NCI-H146 treated with DMSO at 0.1 percent for 48 hours (cell line): ENCODE data around the gene HOMER2.
A peak's percentile ranks its signal among the peaks of the same experiment; 100 is the strongest.
"Not testable (repeated sequence)": the region's sequence is repeated elsewhere in the genome, so short reads cannot be mapped to it uniquely, and the experiment has no call there.

Source experiments
- DNase-seq: peaks from one replicate; lab custom pipeline; 2025; ENCODE audit not compliant: unreplicated experiment; lab: John Stamatoyannopoulos, UW

HOMER2 gene

DNA sequence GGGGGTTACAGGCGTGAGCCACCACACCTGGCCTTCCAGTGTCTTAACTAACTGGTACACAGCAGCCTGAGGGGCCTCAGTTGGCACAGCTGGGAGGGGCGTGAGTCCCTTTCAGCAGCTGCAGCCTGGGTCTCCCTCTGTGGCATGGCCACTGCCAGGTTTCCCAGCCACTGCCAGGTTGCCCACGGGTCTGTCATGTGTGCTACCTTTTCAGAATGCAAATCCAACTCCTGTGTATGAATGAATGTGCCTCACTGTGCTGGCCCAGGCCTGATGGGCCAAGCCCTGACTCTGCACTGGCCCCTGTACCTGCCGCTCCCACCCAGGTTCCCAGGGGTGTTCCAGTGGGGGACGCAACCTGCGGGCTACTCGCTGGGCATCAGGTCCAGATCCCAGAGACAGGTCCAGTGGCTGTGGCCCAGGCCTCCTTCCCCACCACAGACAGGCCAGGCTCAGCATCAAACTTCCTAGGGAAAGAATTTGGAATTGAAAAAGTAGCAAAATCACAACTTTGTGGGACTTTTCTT is 117.1 kb downstream of the HOMER2 start:
- no peak for DNase-seq

GRCh38 chr15:82833362-82833682 is 119.2 kb downstream of the HOMER2 start:
- no peak for DNase-seq

- no peak for DNase-seq
Measured at GRCh38 chr15:82832601-82833361, 119.7 kb downstream of the HOMER2 start.

- DNase-seq, result no peak
Measured at GRCh38 chr15:82831894-82832600, 120.5 kb downstream of the HOMER2 start.

DNA sequence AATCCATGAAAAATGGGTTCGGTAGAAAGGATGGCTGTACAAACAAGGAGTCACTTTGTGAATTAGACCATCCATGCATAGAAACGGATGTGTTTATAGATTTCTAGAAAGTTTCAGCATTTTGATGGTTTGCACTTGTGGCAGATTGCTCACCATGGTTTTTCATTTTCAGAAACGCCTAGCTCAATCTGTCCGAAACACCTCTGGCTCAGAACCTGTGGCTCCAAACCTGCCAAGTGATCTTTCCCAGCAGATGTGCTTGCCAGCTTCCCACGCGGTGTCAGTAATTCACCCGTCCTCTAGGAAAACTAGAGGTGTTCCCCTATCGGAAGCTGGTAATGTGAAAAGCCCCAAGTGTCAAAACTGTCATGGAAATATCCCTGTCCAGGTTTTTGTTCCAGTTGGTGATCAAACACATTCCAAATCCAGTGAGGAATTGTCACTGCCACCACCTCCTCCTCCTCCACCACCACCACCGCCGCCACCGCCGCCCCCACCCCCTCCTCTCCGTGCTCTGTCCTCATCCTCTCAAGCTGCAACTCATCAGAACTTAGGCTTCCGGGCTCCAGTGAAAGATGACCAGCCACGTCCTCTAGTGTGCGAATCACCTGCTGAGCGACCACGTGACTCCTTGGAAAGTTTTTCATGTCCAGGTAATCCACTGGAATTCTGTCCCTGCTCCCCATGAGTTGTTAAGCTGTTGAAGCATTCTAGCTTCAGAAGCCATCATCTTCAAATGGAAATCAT is 121.9 kb downstream of the HOMER2 start:
- no peak for DNase-seq

- DNase-seq, result no peak
Measured at GRCh38 chr15:82829234-82829633, 123.3 kb downstream of the HOMER2 start.

DNA sequence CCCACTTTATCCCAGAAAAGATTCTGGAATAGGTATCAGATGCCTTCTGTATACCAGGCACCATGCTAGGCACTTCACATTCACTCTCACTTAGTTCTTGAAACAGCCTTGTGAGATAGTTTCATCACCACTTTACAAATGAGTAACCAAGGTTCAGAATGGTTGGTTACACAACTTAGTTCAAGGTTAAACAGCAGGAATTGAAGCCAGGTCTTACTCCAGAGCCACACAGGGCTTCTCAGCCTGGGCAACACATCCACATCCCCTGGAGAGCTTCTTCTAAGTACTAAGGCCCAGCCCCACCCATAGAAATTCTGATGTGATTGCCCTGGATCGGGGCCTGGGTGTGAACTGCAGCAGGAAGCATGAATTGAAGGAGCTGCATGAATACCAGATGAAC is 124.4 kb downstream of the HOMER2 start:
- DNase-seq, result no peak

DNA sequence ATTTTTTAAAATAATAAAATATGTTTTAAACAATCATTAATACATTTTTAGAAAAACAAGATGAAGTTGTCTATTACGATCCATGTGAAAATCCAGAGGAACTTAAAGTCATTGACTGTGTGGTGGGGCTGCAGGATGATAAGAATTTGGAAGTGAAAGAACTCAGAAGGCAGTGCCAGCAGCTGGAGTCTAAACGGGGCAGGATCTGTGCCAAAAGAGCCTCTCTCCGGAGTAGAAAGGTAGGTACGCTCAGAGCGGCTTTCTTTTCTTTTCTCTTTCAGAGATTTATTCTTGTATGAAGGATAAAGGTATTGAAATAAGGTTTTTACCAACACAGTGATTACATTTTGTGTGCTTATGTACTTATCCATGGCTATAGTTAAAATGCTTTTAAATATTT is 129.5 kb downstream of the HOMER2 start:
- DNase-seq, result no peak

GRCh38 chr15:82821851-82822250 is 130.7 kb downstream of the HOMER2 start:
- not testable (repeated sequence) for DNase-seq

- DNase-seq, result not testable (repeated sequence)
Measured at GRCh38 chr15:82821396-82821795, 131.1 kb downstream of the HOMER2 start.

GRCh38 chr15:82820128-82820527 is 132.4 kb downstream of the HOMER2 start:
- DNase-seq, result no peak

GRCh38 chr15:82812994-82813393 is 139.5 kb downstream of the HOMER2 start:
- DNase-seq, result no peak

- DNase-seq, result no peak
Measured at GRCh38 chr15:82810890-82811426, 141.6 kb downstream of the HOMER2 start.

DNA sequence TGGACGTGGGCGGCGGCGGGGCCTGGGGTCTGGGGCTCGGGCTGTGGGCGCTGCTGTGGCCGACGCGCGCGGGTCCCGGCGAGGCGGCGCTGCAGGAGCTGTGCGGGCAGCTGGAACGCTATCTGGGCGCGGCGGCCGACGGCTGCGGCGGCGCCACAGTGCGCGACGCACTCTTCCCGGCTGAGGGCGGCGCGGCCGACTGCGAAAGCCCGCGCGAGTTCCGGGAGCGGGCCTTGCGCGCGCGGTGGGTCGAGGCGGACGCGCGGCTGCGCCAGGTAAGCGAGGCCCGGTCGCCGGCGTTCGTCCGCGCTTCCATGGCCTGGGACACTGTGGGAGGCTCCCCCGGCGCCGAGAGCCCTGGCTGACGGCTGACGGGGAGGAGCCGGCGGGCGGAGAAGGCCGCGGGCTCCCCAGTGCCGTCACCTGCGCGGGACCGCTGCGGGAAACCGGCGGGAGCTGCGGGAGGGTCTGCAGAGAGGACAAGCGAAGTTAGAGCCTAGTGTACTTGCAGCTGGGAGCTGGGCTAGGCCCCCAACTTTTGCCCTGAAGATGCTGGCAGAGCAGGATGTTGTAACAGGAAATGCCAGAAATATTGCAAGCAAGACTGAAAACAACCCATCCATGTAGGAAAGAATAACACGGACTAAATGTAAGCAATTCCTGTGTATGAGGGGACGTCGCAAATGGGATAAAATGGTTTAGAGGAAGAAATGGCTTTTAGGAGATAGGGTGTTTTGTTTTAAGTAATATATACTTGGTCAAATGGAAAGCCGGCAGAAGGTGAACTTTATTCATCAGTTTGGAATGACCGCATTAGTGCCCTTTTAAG is 142.2 kb downstream of the HOMER2 start:
- DNase-seq, result no peak

GRCh38 chr15:82809308-82810060 is 143.0 kb downstream of the HOMER2 start, which contains the start of gene WHAMM:
WHAMM (plus strand) TSS chr15:82809628; CDS start chr15:82809727, 99 bp downstream.
- peak; percentile 82 for DNase-seq

GRCh38 chr15:82808634-82809041 is 143.9 kb downstream of the HOMER2 start:
- no peak for DNase-seq

DNA sequence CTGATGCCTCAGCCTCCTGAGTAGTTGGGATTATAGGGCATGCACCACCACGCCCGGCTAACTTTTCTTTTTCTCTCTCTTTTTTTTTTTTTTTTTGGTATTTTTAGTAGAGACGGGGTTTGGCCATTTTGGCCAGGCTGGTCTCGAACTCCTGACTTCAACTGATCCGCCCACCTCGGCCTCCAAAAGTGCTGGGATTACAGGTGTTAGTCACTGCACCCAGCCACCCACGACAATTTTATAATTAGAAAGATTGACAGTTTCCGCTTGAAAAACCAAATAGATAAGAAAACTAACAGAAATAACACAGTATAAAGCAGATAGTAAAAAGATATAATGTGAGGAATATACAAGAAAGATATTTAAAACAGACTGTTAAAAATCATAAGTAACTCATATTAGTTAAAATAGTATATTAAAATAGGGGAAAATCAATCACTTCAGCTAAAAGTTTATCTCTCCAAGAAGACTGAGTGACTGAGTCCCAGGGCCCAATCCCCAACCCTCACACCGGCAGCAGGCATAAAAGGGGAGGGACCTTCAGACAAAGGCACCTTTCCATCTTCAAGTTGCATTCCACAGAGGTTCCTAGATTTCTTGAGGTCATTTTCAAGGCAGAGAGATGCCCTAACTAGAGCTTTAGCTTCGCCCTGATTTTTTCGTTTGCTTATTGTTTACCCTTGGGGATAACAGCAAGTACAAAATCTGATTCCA is 144.4 kb downstream of the HOMER2 start:
- DNase-seq, result no peak

GRCh38 chr15:82805994-82806406 is 146.5 kb downstream of the HOMER2 start, which contains the start of gene FSD2:
FSD2 (minus strand) TSS chr15:82806069; CDS start chr15:82787390, 18,679 bp downstream.
- no peak for DNase-seq

- no peak for DNase-seq
Measured at GRCh38 chr15:82804575-82804949, 148.0 kb downstream of the HOMER2 start.
